IMR-90 (cell line): ENCODE data around the gene ZFTA.

ENCODE experiments used
- BHLHE40 ChIP-seq: fragments of 150-350 bp; IDR thresholded peaks from 2 replicates; pipeline ENCODE4 v1.6.1; 2016; ENCODE audit warnings: mild to moderate bottlenecking, low read depth, low read length
- CEBPB ChIP-seq: IDR thresholded peaks from 2 replicates; pipeline ENCODE4 v1.6.1; 2012; ENCODE audit warnings: low read depth, low read length, improper control_type of control experiment
- CTCF ChIP-seq: conservative IDR thresholded peaks from 2 replicates; pipeline ENCODE4 v1.5.1; 2012; ENCODE audit warnings: mild to moderate bottlenecking, low read depth, low read length, improper control_type of control experiment
- FOS ChIP-seq: fragments of 150-350 bp; IDR thresholded peaks from 2 replicates; pipeline ENCODE4 v1.6.1; 2016; ENCODE audit warnings: low read depth, low read length
- MAFK ChIP-seq: IDR thresholded peaks from 2 replicates; pipeline ENCODE4 v1.6.1; 2012; ENCODE audit warnings: low read depth, low read length, improper control_type of control experiment
- MAZ ChIP-seq: IDR thresholded peaks from 2 replicates; pipeline ENCODE4 v1.6.1; 2012; ENCODE audit warnings: low read depth, mild to moderate bottlenecking, low read length, improper control_type of control experiment, moderate library complexity, borderline replicate concordance
- MXI1 ChIP-seq: IDR thresholded peaks from 2 replicates; pipeline ENCODE4 v1.6.1; 2012; ENCODE audit warnings: low read depth, mild to moderate bottlenecking, low read length, moderate library complexity, borderline replicate concordance
- NFE2L2 ChIP-seq: fragments of 150-350 bp; IDR thresholded peaks from 2 replicates; pipeline ENCODE4 v1.6.1; 2016; ENCODE audit warnings: low read depth, mild to moderate bottlenecking, low read length
- POLR2A ChIP-seq: IDR thresholded peaks from 2 replicates; pipeline ENCODE4 v1.6.1; 2012; ENCODE audit warnings: mild to moderate bottlenecking, low read depth, low read length
- RAD21 ChIP-seq: IDR thresholded peaks from 2 replicates; pipeline ENCODE4 v1.6.1; 2012; ENCODE audit warnings: low read length, improper control_type of control experiment
- RCOR1 ChIP-seq: IDR thresholded peaks from 2 replicates; pipeline ENCODE4 v1.6.1; 2012; ENCODE audit warnings: mild to moderate bottlenecking, low read length, improper control_type of control experiment; ENCODE audit not compliant: insufficient replicate concordance
- RFX5 ChIP-seq: IDR thresholded peaks from 2 replicates; pipeline ENCODE4 v1.8.0; 2012; ENCODE audit warnings: low read depth, mild to moderate bottlenecking, low read length, moderate library complexity
- SMC3 ChIP-seq: fragments of 150-350 bp; IDR thresholded peaks from 2 replicates; pipeline ENCODE4 v1.6.1; 2016; ENCODE audit warnings: low read depth, mild to moderate bottlenecking, antibody characterized with exemption, low read length, moderate library complexity
- USF2 ChIP-seq: fragments of 150-350 bp; IDR thresholded peaks from 2 replicates; pipeline ENCODE4 v1.6.1; 2017; ENCODE audit warnings: mild to moderate bottlenecking, antibody characterized with exemption, low read length, low read depth

- TF ChIP-seq MXI1 (no peak), BHLHE40 (no peak), RFX5 (no peak), CTCF (no peak), SMC3 (no peak), POLR2A (no peak), FOS (no peak), RAD21 (no peak), RCOR1 (no peak), CEBPB (no peak), MAFK (no peak), USF2 (no peak), NFE2L2 (no peak), MAZ (no peak)
These were observed 2.8 kb downstream of the ZFTA start for GRCh38 chr11:63765688-63766241.
